ENCODE results near the gene PAEP.
"Not testable (repeated sequence)": the region's sequence is repeated elsewhere in the genome, so short reads cannot be mapped to it uniquely, and the experiment has no call there.

PAEP gene

DNA sequence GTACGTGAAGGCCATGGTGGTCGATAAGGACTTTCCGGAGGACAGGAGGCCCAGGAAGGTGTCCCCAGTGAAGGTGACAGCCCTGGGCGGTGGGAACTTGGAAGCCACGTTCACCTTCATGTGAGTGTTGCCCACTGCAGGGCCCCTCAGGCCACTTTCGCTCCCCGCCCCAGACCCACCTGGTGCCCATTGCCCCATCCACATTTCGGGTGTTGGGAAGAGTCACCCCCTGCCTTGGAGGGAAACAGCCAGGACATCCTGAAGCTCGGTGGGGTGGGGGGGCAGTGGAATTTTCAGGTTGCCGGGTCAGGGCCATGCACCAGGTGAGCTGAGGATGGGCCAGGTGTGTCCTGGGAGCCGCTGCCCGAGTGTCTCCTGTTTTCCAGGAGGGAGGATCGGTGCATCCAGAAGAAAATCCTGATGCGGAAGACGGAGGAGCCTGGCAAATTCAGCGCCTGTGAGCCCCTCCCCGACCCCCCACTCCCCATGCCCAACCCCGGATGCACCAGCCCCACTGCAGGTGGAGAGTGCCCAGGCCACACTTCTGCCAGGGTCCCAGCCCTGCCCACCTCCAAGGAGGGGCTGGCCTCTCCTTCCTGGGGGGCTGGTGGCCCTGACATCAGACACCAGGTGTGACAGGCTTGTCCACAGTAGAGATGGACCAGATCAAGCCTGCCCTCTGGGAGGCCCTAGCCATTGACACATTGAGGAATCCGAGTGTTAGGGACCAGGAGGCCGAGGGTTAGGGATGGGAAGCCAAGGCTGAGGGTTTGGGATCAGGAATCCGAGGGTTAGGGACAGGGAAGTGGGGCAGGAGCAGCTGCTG is 14.6 kb upstream of the PAEP start:
- DNase-seq; H3K27me3 ChIP-seq (ENCODE audit: insufficient read depth, low read length, poor library complexity); H3K27ac ChIP-seq (ENCODE audit: low read depth, low read length); H2BK15ac ChIP-seq (replicated peaks; ENCODE audit: low read depth); H3K9ac ChIP-seq (ENCODE audit: low read length); H3K4ac ChIP-seq (ENCODE audit: low read depth, low read length); H3K4me3 ChIP-seq (ENCODE audit: low read length); H3K79me1 ChIP-seq (ENCODE audit: low read length); H4K8ac ChIP-seq (ENCODE audit: low read depth, low read length); H3K23ac ChIP-seq (ENCODE audit: low read length); H3K18ac ChIP-seq (ENCODE audit: low read length); H3K56ac ChIP-seq (ENCODE audit: low read length); H3K4me2 ChIP-seq (ENCODE audit: low read length); H3K4me1 ChIP-seq (ENCODE audit: control insufficient read depth, low read depth, low read length); H3K36me3 ChIP-seq (ENCODE audit: control insufficient read depth, insufficient read depth, low read length); H3K79me2 ChIP-seq (ENCODE audit: control insufficient read depth, insufficient read depth, low read length); H2BK120ac ChIP-seq (ENCODE audit: low read depth, low read length); H2BK5ac ChIP-seq (ENCODE audit: low read length); H4K5ac ChIP-seq (ENCODE audit: low read length); H2AK5ac ChIP-seq (ENCODE audit: low read length): not testable (repeated sequence)
- WGBS (ENCODE audit: extremely low coverage, insufficient coverage, low lambda C conversion rate), result no CpG with 5 or more reads among the region's 21 CpGs

DNA sequence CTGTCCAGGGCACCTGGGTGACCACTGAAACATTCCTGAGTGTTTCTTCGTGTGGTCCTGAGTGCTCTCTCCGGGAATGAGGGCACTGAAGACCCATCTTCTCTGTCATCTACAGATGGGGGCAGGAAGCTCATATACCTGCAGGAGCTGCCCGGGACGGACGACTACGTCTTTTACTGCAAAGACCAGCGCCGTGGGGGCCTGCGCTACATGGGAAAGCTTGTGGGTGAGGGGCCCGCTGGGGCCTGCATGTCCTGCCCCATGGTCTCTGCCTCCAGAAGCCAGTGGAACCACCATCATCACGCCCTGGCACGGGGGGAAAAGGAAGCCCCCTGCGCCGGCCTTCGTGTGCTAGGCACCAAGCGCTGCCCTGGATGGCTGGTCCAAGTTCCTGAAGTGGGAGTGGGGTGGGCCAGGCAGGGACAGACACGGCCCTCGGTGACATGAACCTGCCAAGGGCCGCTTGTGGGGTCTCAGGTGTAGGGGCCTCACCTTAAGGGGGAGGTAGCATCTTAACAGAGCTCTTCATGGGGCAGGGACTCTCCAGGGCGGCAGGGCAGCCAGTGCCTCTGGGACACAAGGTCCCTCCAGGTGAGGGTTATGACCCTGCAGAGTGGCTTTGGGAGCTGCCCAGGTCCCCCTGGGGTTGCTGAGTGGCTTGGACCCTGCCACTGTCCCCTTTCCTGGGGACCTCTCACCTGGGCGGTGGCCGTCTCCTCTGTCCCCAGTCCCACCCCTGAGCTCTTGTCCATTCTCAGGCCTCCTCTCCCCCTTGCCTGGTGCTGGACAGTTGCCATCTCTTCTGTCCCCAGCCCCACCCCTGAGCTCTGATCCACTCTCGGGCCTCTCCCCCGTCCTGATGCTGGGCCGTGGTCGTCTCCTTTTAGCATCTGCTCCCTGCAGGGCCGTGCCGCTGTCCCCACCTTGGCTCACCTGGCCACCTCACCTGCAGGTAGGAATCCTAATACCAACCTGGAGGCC is 13.5 kb upstream of the PAEP start:
- Histone ChIP-seq H2BK120ac (ENCODE audit: low read depth, low read length) (no peak overlapping the region), H3K4me3 (ENCODE audit: low read length) (no peak overlapping the region), H3K27me3 (ENCODE audit: insufficient read depth, low read length, poor library complexity) (no peaks in the 10 kb centered on the region), H3K79me2 (ENCODE audit: control insufficient read depth, insufficient read depth, low read length) (no peaks in the 10 kb centered on the region), H3K56ac (ENCODE audit: low read length) (no peak overlapping the region), H3K23ac (ENCODE audit: low read length) (no peak overlapping the region), H4K5ac (ENCODE audit: low read length) (no peak overlapping the region), H3K4me1 (ENCODE audit: control insufficient read depth, low read depth, low read length) (no peaks in the 10 kb centered on the region), H3K36me3 (ENCODE audit: control insufficient read depth, insufficient read depth, low read length) (no peaks in the 10 kb centered on the region), H3K18ac (ENCODE audit: low read length) (no peak overlapping the region), H3K9ac (ENCODE audit: low read length) (no peak overlapping the region), H2AK5ac (ENCODE audit: low read length) (no peak overlapping the region), H3K4me2 (ENCODE audit: low read length) (no peak overlapping the region), H4K8ac (ENCODE audit: low read depth, low read length) (no peak overlapping the region), H3K79me1 (ENCODE audit: low read length) (no peaks in the 10 kb centered on the region), H2BK15ac (replicated peaks; ENCODE audit: low read depth) (no peak overlapping the region), H3K4ac (ENCODE audit: low read depth, low read length) (no peak overlapping the region), H2BK5ac (ENCODE audit: low read length) (no peak overlapping the region), H3K27ac (ENCODE audit: low read depth, low read length) (no peak overlapping the region)
- DNase-seq, result no peak
- no CpG with 5 or more reads among the region's 28 CpGs for WGBS (ENCODE audit: extremely low coverage, insufficient coverage, low lambda C conversion rate)

DNA sequence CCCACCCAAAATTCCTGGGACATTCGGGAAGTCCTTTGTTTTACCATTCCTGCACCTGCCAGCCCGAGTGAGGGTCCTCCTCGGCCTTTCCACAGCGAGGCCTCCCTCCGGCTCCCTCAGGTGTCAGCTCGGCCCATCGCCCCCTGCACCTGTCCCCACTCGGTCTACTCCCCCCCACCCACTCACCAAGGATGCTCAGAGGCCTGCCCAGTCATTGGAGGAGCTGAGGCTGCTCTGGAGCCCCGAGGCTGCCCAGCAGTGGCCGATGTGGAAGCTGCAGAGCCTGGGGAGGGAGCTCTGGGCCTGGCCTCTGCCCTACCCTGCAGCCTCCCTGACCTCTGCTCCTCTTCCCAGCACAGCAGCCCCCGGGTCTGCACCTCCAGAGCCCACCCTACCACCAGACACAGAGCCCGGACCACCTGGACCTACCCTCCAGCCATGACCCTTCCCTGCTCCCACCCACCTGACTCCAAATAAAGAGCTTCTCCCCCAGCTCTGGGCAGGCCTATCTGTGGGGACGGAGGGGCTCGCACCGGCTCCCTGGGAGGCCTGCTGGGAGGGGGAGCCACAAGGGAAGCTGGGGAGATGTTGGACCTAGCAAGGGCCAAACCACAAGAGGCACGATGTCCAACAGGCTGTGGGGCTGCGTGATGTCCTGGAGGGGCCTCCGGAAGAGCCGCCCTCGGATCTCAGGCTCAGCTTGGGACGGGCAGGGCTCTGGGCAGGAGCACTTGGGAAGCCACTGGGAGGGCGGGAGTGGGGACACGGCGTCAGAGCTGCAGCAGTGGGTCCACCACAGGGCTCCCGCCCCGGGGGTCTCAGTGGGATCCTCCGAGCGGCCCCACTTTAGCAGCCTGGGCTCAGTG is 11.8 kb upstream of the PAEP start:
- H3K36me3 ChIP-seq (ENCODE audit: control insufficient read depth, insufficient read depth, low read length); H4K5ac ChIP-seq (ENCODE audit: low read length); H3K9ac ChIP-seq (ENCODE audit: low read length); H4K8ac ChIP-seq (ENCODE audit: low read depth, low read length); H3K4me1 ChIP-seq (ENCODE audit: control insufficient read depth, low read depth, low read length); H2AK5ac ChIP-seq (ENCODE audit: low read length); H3K4me2 ChIP-seq (ENCODE audit: low read length); H3K79me1 ChIP-seq (ENCODE audit: low read length); H3K56ac ChIP-seq (ENCODE audit: low read length); H2BK120ac ChIP-seq (ENCODE audit: low read depth, low read length); H3K18ac ChIP-seq (ENCODE audit: low read length); H3K23ac ChIP-seq (ENCODE audit: low read length); H3K27me3 ChIP-seq (ENCODE audit: insufficient read depth, low read length, poor library complexity); H3K79me2 ChIP-seq (ENCODE audit: control insufficient read depth, insufficient read depth, low read length); DNase-seq; H3K4ac ChIP-seq (ENCODE audit: low read depth, low read length); H2BK5ac ChIP-seq (ENCODE audit: low read length); H2BK15ac ChIP-seq (replicated peaks; ENCODE audit: low read depth); H3K4me3 ChIP-seq (ENCODE audit: low read length); H3K27ac ChIP-seq (ENCODE audit: low read depth, low read length): not testable (repeated sequence)
- no CpG with 5 or more reads among the region's 28 CpGs for WGBS (ENCODE audit: extremely low coverage, insufficient coverage, low lambda C conversion rate)

GRCh38 chr9:135550344-135550918 is 11.1 kb upstream of the PAEP start:
- Histone ChIP-seq H2AK5ac (ENCODE audit: low read length) (no peak overlapping the region), H3K27me3 (ENCODE audit: insufficient read depth, low read length, poor library complexity) (no peaks in the 10 kb centered on the region), H3K27ac (ENCODE audit: low read depth, low read length) (no peak overlapping the region), H3K4me1 (ENCODE audit: control insufficient read depth, low read depth, low read length) (no peaks in the 10 kb centered on the region), H3K79me1 (ENCODE audit: low read length) (no peaks in the 10 kb centered on the region), H3K9ac (ENCODE audit: low read length) (no peak overlapping the region), H3K36me3 (ENCODE audit: control insufficient read depth, insufficient read depth, low read length) (no peaks in the 10 kb centered on the region), H3K79me2 (ENCODE audit: control insufficient read depth, insufficient read depth, low read length) (no peaks in the 10 kb centered on the region), H3K4me2 (ENCODE audit: low read length) (no peak overlapping the region), H2BK5ac (ENCODE audit: low read length) (no peak overlapping the region), H3K23ac (ENCODE audit: low read length) (no peak overlapping the region), H3K18ac (ENCODE audit: low read length) (no peak overlapping the region), H3K56ac (ENCODE audit: low read length) (no peak overlapping the region), H4K5ac (ENCODE audit: low read length) (no peak overlapping the region), H3K4me3 (ENCODE audit: low read length) (no peak overlapping the region), H2BK15ac (replicated peaks; ENCODE audit: low read depth) (no peak overlapping the region), H4K8ac (ENCODE audit: low read depth, low read length) (no peak overlapping the region), H2BK120ac (ENCODE audit: low read depth, low read length) (no peak overlapping the region), H3K4ac (ENCODE audit: low read depth, low read length) (no peak overlapping the region)
- DNase-seq, result no peak
- no CpG with 5 or more reads among the region's 17 CpGs for WGBS (ENCODE audit: extremely low coverage, insufficient coverage, low lambda C conversion rate)

DNA sequence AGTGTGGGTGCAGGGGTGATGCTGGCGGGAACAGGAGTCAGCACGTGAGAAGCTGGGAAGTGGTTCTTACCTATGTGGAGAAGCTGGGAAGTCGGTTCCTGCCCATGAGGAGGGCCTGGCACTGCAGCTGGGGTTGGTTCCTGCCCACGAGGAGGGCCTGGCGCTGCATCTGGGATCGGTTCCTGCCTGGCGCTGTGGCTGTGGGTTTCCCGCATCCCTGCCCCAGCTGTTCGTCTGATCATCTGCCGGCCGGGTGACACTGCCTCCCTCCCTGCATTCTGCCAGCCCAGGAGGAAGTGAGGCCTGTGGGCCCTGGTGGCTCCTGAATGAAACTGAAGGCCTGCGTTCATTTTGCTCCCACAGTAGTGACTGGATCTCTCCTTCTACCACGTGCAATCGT is 10.5 kb upstream of the PAEP start:
- H3K36me3 ChIP-seq (ENCODE audit: control insufficient read depth, insufficient read depth, low read length), result no peaks in the 10 kb centered on the region
- H3K4me3 ChIP-seq (ENCODE audit: low read length), result no peak overlapping the region
- no peak overlapping the region for H3K18ac ChIP-seq (ENCODE audit: low read length)
- no CpG with 5 or more reads among the region's 14 CpGs for WGBS (ENCODE audit: extremely low coverage, insufficient coverage, low lambda C conversion rate)
- H2BK15ac ChIP-seq (replicated peaks; ENCODE audit: low read depth), result no peak overlapping the region
- H3K9ac ChIP-seq (ENCODE audit: low read length), result no peak overlapping the region
- H3K23ac ChIP-seq (ENCODE audit: low read length), result no peak overlapping the region
- no peak overlapping the region for H4K5ac ChIP-seq (ENCODE audit: low read length)
- H3K56ac ChIP-seq (ENCODE audit: low read length), result no peak overlapping the region
- H4K8ac ChIP-seq (ENCODE audit: low read depth, low read length), result no peak overlapping the region
- no peak overlapping the region for H2AK5ac ChIP-seq (ENCODE audit: low read length)
- no peaks in the 10 kb centered on the region for H3K79me1 ChIP-seq (ENCODE audit: low read length)
- H3K27ac ChIP-seq (ENCODE audit: low read depth, low read length), result no peak overlapping the region
- no peaks in the 10 kb centered on the region for H3K27me3 ChIP-seq (ENCODE audit: insufficient read depth, low read length, poor library complexity)
- DNase-seq, result no peak
- no peak overlapping the region for H3K4ac ChIP-seq (ENCODE audit: low read depth, low read length)
- no peaks in the 10 kb centered on the region for H3K79me2 ChIP-seq (ENCODE audit: control insufficient read depth, insufficient read depth, low read length)
- no peak overlapping the region for H2BK120ac ChIP-seq (ENCODE audit: low read depth, low read length)
- H2BK5ac ChIP-seq (ENCODE audit: low read length), result no peak overlapping the region
- no peak overlapping the region for H3K4me2 ChIP-seq (ENCODE audit: low read length)
- H3K4me1 ChIP-seq (ENCODE audit: control insufficient read depth, low read depth, low read length), result no peaks in the 10 kb centered on the region
